GM20000 (cell line): ENCODE results near the gene ABCC11.
A peak's percentile ranks its signal among the peaks of the same experiment; 100 is the strongest.
"Not testable (repeated sequence)": the region's sequence is repeated elsewhere in the genome, so short reads cannot be mapped to it uniquely, and the experiment has no call there.

Experiments
- DNase-seq: peaks from one replicate; pipeline ENCODE4 v3.0.0; 2012; ENCODE audit warnings: low spot score
- CTCF ChIP-seq: IDR thresholded peaks from 2 replicates; pipeline ENCODE4 v1.5.1; 2012; ENCODE audit warnings: mild to moderate bottlenecking, control low read depth; ENCODE audit errors: extremely low read depth, missing control alignments

Gene ABCC11

GRCh38 chr16:48250520-48251278, 3.4 kb upstream of the ABCC11 start:
- no peak for DNase-seq
- no peak for TF ChIP-seq CTCF

- no peak for DNase-seq
- TF ChIP-seq CTCF, result no peak
These were observed 1.3 kb downstream of the ABCC11 start for GRCh38 chr16:48246066-48246465.

GRCh38 chr16:48244863-48245195, 2.5 kb downstream of the ABCC11 start:
- no peak for DNase-seq
- TF ChIP-seq CTCF, result no peak

GRCh38 chr16:48244080-48244862, 3.1 kb downstream of the ABCC11 start, which contains the start of gene LONP2:
LONP2 (plus strand) TSS chr16:48244300; CDS start chr16:48244389, 89 bp downstream.
- DNase-seq, result peak; percentile 93
- TF ChIP-seq CTCF, result no peak

- not testable (repeated sequence) for DNase-seq
These were observed 7.2 kb downstream of the ABCC11 start for GRCh38 chr16:48240147-48240546.

GRCh38 chr16:48236286-48236685, 11.1 kb downstream of the ABCC11 start:
- no peak for DNase-seq
- no peak for TF ChIP-seq CTCF

GRCh38 chr16:48235556-48236136, 11.7 kb downstream of the ABCC11 start:
- DNase-seq, result no peak
- TF ChIP-seq CTCF, result no peak
